Gastrocnemius medialis (tissue), 4 donors: ENCODE results near the gene SNCG.
"Not testable (repeated sequence)": the region's sequence is repeated elsewhere in the genome, so short reads cannot be mapped to it uniquely, and the experiment has no call there.

Experiments used
- CTCF ChIP-seq, 5 experiments: fragments of 450-650 bp in 3 of 5; fragments of 200-600 bp in 2 of 5; sonication (generic) in 2 of 5; IDR thresholded peaks in 4 of 5; conservative IDR thresholded peaks in 1 of 5; 1 replicate in 4 of 5; 2 replicates in 1 of 5; pipeline ENCODE4 v1.5.1; 2016 to 2019; ENCODE audit warnings: antibody characterized with exemption in 5 of 5, mild to moderate bottlenecking in 3 of 5, moderate library complexity in 3 of 5
- POLR2A ChIP-seq, 2 donors: fragments of 450-650 bp; IDR thresholded peaks; one replicate each; pipeline ENCODE4 v1.6.1; 2017; ENCODE audit warnings: antibody characterized with exemption in 2 of 2, mild to moderate bottlenecking in 2 of 2, moderate library complexity in 2 of 2

GRCh38 chr10:87009134-87009696 lies 50.8 kb downstream of the SNCG start:
- not testable (repeated sequence) for TF ChIP-seq CTCF (IDR thresholded peaks at IDR 0.05 in 4 of 5, conservative IDR thresholded peaks at IDR 0.05 in 1 of 5); POLR2A (IDR thresholded peaks at IDR 0.05)
